Medulla oblongata (tissue), 1 donor: ENCODE measurements around the gene ZNF789.
A peak's percentile ranks its signal among the peaks of the same experiment; 100 is the strongest.
"Not testable (repeated sequence)": the region's sequence is repeated elsewhere in the genome, so short reads cannot be mapped to it uniquely, and the experiment has no call there.

Experiments
- DNase-seq: peaks from one replicate; pipeline ENCODE4 v3.0.0-alpha.2; 2015; ENCODE audit errors: extremely low spot score

ZNF789 gene

GRCh38 chr7:99472561-99473314, at the start of gene ZNF789:
ZNF789 (plus strand) TSS chr7:99472890; CDS start chr7:99476457, 3,567 bp downstream.
- peak; percentile 98 for DNase-seq

DNA sequence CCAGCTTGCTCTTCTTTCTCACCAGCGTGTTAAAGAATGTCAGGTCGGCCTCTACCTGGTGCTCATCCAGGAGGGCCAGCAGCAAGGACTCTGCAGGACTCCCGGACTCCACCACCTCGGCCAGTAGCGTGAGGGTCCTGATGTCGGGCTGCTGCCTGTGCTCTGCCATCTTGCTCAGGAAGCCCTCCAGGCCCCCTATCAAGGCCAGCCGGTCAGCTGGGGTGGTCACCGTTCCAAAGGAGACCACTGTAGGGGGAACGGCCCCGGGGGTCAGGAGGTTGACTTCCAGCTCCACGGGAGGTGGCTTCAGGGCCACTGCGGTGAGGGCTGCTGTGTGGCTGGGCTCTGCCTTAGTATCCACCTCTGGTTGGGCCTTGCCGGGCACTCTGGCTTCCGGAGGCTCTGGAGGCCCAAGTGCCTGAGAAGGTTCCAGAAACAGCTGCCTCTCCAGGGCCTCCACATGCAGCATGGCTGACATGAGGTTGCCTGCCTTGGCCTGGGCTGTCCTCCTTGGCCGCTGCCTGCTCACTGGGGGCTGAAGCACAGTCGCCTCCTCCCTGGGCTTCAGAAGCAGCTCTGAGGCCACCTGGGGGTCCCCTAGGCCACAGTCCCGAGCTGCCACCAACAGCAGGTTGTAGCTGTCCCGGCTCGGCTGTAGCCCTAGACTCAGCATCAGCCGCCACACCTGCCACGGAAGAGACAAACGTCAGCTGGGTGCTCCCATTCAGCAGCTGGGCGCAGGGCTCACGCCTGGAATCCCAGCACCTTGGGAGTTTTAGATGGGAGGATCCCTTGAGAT, 47.6 kb upstream of the ZNF789 start:
- no peak for DNase-seq

- no peak for DNase-seq
These were observed 43.6 kb upstream of the ZNF789 start for GRCh38 chr7:99428972-99429566.

DNA sequence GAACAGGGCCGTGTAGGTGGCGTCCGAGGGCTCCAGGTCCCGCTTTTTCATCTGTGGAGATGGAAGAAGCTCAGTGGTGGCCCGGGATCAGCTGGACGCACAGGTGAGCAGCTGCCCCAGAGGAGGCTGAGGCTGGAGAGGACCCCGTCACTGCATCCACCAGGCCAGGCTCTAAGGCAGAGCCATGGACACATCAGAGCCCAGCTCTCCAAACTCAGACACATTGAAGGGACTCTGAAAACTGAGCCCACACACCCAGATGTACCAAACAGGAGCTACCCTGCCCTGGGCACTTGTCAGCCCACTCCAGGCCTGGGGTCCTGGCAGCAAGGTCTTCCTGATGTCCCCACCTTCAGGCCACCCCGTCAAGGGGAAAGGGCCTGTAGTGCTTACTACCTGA, 42.9 kb upstream of the ZNF789 start:
- DNase-seq: no peak

GRCh38 chr7:99431756-99432540, 40.7 kb upstream of the ZNF789 start:
- DNase-seq: not testable (repeated sequence)

GRCh38 chr7:99433158-99433557, 39.5 kb upstream of the ZNF789 start:
- DNase-seq: no peak

DNA sequence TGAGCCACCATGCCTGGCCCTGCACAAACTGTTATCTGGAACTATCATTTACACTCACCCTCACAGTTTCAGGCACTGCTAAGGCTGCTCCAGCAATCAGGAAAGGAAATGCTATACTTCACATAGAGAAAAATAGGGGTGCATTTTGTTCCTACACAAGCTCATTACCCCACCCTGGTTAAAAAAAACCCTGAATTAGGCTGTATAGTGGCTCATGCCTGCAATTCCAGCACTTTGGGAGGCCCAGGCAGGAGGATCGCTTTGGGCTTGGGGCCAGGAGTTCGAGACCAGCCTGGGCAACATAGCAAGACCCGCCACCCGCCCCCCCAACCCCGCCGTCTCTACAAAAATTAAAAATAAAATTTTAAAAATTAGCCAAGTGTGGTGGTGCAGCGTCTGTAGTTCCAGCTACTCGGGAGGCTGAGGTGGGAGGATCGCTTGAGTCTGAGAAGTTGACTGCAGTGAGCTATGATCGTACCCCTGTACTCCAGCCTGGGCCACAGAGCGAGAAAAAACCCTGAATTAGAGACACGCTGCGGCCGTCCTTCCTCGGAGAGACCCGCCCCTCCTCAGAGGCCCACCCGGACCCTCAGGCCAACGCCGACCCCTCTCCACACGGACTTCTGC, 34.6 kb upstream of the ZNF789 start:
- DNase-seq: no peak

DNA sequence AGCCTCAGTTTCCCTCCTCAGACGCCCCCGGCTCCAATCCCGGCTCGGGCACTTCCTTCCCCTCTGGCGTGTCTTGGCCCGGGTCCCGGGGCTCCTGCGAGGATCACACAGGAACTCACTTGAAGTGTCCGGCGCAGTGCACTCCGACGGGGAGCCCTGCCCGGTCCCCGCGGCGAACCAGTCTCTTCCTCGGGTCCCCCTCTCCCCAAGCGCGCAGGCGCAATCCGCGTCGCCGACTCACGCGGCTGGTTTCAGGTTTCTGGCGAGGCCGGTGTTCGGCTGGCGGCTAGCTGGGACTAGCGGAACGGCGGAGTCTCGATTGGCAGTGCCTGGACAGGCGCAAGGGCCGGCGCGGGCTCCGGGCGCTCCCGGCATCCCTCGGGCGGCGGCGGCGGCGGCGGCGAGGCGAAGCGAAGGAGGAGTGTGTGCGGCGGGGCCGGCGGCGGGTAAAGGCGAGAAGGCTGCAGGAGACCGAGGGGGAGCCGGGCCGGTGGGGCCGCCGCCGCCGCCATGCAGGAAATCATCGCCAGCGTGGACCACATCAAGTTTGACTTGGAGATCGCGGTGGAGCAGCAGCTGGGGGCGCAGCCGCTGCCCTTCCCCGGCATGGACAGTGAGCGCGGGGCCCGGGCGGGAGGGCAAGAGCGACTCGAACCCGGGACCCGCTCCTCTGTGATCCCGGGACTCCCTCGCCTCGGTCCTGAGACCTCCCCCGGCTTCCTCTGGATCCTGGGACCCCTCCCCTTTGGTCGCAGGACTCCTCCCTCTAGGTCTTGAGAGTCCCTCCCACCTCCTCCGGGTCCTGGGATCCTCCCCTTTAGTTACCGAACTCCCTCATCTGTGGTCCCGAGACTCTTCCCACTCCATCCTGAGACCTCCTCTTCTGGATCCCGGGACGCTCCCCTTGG, 33.9 kb upstream of the ZNF789 start, which contains the start of the genes CPSF4 and PTCD1:
TSS of gene CPSF4 (plus strand) at position 371 of the 908 bp plus-strand sequence. CDS start at position 511, 140 bp downstream.
TSS of gene PTCD1 (minus strand) at position 226 of the 908 bp plus-strand sequence. CDS start 3,556 bp downstream, outside the sequence.
- DNase-seq: peak; percentile 96

DNA sequence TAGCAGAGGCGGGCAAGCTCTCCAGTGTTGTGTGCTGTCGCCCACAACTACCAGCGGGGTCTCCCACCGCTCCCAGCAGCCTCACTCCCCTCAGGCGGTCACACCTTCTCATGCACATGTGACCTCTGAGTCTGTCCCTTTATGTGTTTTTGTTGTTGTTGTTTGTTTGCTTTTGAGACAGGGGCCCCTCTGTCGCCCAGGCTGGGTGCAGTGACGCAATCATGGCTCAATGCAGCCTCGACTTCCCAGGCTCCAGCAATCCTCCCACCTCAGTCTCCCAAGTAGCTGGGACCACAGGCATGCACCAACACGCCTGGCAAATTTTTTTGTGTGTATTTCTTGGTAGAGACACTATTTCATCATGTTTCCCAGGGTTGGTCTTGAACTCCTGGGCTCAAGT, 32.5 kb upstream of the ZNF789 start:
- DNase-seq: no peak

DNA sequence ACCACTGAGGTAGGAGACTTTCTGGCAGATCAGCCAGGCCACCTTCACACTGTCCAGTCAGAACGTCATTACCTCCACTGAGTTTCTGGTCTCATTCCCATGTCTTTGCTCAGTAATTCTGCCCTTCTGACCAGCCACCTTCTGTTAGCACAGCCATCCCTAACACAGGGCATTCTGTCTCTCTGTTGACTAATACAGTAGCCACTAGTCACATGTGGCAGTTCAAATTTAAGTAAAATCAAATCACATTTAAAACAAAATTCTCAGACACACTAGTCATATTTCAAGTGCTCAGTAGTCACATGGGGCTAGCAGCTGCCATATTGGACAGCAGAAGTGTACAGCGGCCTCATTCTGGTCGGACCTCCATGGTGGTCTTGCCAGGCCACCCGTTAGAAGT, 26.6 kb upstream of the ZNF789 start:
- DNase-seq: no peak

GRCh38 chr7:99447943-99448342, 24.7 kb upstream of the ZNF789 start:
- DNase-seq: no peak

GRCh38 chr7:99448855-99449254, 23.8 kb upstream of the ZNF789 start:
- DNase-seq: no peak

DNA sequence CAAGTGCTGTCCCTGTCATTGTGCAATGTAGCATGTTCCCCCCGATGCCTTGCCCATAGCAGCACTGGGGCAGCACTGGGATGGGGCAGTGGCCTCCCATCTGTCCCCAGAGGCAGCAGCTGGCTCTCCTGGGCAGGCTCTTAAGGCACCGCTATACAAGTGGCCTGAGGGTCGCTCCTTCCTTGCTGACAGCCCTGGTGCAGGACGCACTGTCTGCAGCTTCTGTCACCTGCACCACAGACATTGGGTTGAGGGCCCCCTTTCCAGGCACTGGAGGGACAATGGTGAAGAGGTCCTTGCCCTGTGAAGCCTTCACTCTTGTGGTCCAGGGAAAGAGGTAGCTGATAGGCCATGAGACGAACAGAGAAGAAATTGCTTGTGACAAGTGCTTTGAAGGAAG, 23.4 kb upstream of the ZNF789 start:
- DNase-seq: no peak

DNA sequence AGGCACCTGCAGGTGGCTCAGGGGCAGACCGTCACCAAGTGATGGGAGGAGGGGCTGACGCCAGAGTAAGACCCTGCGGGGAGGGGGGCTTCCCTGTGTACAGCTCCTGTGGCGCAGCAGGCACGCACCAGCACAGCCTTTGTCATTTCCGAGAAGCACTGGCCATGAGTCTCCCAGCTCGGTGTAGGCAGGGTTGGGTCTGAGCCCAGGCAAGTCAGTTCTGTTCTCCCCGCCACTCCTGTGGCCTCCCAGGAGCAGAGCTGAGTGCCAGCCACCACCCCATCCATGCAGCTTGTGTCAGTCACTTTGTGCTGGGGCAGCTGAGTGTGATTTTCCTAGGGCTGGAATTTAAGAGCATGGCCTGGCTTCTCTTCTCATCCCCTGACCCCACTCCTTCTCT, 20.8 kb upstream of the ZNF789 start:
- DNase-seq: peak; percentile 58

DNA sequence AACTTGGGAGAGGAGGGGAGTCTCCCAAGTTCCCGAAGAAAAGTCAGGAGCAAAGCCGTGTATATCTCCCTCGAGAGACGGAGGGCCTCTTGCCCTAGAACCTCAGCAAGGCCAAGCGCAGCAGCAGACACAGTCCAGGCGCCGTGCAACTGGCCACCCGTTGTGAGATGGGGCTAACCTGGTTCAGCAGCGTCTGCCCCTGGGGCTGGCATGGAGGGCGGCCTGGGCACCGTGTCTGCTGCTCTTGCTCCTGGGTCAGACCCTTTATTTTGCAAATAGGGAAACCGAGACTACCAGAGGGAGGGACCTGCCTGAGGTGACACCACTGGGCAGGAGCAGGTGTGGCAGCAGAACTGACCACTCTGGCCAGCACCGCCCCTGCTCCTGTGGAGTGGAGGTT, 20.1 kb upstream of the ZNF789 start:
- no peak for DNase-seq

DNA sequence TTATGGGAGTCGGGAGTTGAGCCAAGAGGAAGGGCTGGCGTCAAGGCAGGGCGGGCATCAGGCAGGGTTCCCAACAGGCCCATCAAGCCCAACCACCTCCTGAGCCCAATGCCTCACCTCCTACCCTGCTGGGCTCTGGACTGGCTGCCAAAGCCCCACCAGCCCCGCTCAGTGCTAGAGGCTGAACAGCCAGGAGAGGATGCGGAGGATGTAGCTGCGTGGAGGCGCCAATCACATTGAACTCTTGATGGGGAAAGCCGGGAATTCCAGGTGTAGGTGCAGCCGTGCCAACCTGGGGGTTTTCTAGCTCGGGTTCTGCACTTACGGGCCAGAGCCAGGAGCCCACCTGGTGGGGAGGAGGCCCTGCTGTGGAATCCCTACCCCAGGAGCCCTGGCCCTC, 19.6 kb upstream of the ZNF789 start:
- DNase-seq: no peak

DNA sequence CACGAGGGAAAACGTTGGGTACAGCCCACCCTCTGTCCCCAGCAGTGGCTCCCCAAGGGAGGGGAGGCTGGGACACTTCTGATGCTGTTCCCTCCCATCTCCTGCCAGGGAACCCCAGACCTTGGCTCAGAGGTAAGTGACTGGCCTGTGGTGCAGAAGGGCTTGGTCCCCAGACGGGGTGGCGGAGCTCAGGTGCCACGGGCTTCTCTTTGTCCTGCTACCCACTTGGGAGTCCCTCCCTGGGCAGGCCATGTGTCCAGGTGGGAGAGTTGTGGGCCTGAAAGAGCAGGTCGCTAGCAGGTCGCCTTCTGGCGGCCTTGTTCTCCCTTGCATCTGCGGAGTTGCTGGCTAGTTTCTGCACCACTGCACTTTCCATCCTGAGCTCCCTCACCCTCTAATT, 16.8 kb upstream of the ZNF789 start:
- no peak for DNase-seq

GRCh38 chr7:99456288-99456687, 16.4 kb upstream of the ZNF789 start:
- peak; percentile 40 for DNase-seq

- no peak for DNase-seq
These were observed 15.5 kb upstream of the ZNF789 start for GRCh38 chr7:99457050-99457649.
